GM06990 (cell line): Measurements from ENCODE around the gene CMPK1.

Experiments
- DNase-seq: peaks from one replicate; pipeline ENCODE4 v3.0.0-alpha.2; 2011; ENCODE audit not compliant: insufficient read length; ENCODE audit errors: extremely low read depth
- H3K27me3 ChIP-seq: replicated peaks from 2 replicates; pipeline ENCODE4 v1.6.0; 2011; ENCODE audit warnings: low read length; ENCODE audit not compliant: control insufficient read depth, insufficient read depth
- H3K36me3 ChIP-seq: 2 replicates; pipeline ENCODE4 v1.5.1; 2011; ENCODE audit warnings: low read length; ENCODE audit not compliant: control insufficient read depth, insufficient read depth
- H3K4me3 ChIP-seq: replicated peaks from 2 replicates; pipeline ENCODE4 v1.5.1; 2011; ENCODE audit warnings: low read depth, mild to moderate bottlenecking, control low read depth, low read length
- CTCF ChIP-seq: IDR thresholded peaks from 2 replicates; pipeline ENCODE4 v1.5.1; 2011; ENCODE audit warnings: low read length, control low read depth, mild to moderate bottlenecking, inconsistent platforms; ENCODE audit not compliant: insufficient read depth, poor library complexity, severe bottlenecking

The CMPK1 gene

DNA sequence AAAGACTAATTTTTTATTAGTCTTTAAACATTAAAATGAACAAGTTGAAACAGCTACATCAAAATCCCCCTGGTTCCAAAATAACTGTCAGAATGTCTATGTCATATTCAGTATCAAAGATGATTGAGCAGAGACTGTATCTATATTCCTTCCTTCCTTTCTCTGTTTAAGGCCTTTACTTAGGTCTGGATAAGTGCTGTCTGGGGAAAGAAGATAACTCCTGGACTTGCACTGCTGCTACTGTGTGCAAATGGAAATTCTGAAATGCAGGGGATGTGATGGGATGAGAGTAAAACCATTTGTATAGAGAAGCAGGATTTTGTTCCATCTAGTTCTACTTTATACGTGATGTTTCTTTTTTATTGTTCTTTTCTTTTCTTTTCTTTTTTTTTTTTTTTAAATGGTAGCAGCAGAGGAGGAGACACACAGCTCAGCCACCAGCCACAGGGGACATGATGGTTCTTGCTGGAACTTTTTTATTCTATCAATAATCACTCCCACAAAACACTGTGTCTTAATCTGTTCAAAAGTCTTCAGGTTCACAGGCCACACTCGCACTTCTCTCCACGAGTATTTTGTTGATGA lies 48.9 kb downstream of the CMPK1 start:
- Histone ChIP-seq H3K27me3 (no peaks in the 10 kb centered on the region), H3K36me3 (no peaks in the 10 kb centered on the region; the same call in 1 of the 2 replicates), H3K4me3 (no peak overlapping the region)
- DNase-seq, result no peak
- no peak for TF ChIP-seq CTCF

GRCh38 chr1:47384083-47384482 lies 50.5 kb downstream of the CMPK1 start:
- H3K4me3 ChIP-seq, result no peak overlapping the region
- H3K36me3 ChIP-seq, result no peaks in the 10 kb centered on the region; the same call in 1 of the 2 replicates
- no peaks in the 10 kb centered on the region for H3K27me3 ChIP-seq
- TF ChIP-seq CTCF, result no peak
- DNase-seq, result no peak

GRCh38 chr1:47385020-47385419 lies 51.4 kb downstream of the CMPK1 start:
- Histone ChIP-seq H3K27me3 (no peaks in the 10 kb centered on the region), H3K4me3 (no peak overlapping the region), H3K36me3 (no peaks in the 10 kb centered on the region; the same call in 1 of the 2 replicates)
- no peak for DNase-seq
- TF ChIP-seq CTCF, result no peak

DNA sequence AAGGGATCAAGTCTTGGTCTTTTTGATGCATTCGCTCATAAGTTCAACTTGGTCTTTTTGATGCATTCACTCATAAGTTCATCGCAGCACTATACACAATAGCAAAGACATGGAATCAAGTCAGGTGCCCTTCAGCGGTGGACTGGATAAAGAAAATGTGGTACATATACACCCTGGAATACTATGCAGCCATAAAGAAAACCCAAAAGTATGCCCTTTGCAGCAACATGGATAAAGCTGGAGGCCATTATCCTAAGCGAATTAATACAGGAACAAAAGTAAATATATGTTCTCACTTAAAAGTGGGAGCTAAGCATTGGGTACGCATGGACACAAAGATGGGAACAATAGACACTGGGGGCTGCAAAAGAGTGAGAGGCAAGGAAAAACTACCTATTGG lies 52.7 kb downstream of the CMPK1 start:
- H3K27me3 ChIP-seq, result no peaks in the 10 kb centered on the region
- no peak for TF ChIP-seq CTCF
- H3K36me3 ChIP-seq, result no peaks in the 10 kb centered on the region
- no peak for DNase-seq
- H3K4me3 ChIP-seq, result no peak overlapping the region

- TF ChIP-seq CTCF, result no peak
- H3K27me3 ChIP-seq, result no peaks in the 10 kb centered on the region
- no peaks in the 10 kb centered on the region for H3K36me3 ChIP-seq
- no peak overlapping the region for H3K4me3 ChIP-seq
- DNase-seq, result no peak
These were observed 54.7 kb downstream of the CMPK1 start for GRCh38 chr1:47388030-47388890.
